Thyroid gland (tissue), 4 donors: ENCODE results near the gene DYNLT2B. TPM values are rescaled to one million over a fixed set of nuclear protein-coding genes. Genes with fewer than 3 reads are reported as not detected.

Experiments
- DNase-seq, 2 donors: peaks; one replicate each; pipeline ENCODE4 v3.0.0-alpha.2; 2019
- H3K27ac ChIP-seq, 3 donors: fragments of 200-600 bp; sonication (generic); 1 replicate in 2 of 3; 2 replicates in 1 of 3; pipeline ENCODE4 v1.5.1; 2016 to 2019; ENCODE audit warnings: mild to moderate bottlenecking in 1 of 3, moderate library complexity in 1 of 3
- H3K27me3 ChIP-seq: fragments of 200-600 bp; sonication (generic); one replicate; pipeline ENCODE4 v1.5.1; 2019
- H3K36me3 ChIP-seq, 2 donors: fragments of 200-600 bp; sonication (generic); one replicate each; pipeline ENCODE4 v1.5.1; 2016 to 2019
- H3K4me1 ChIP-seq, 2 donors: fragments of 200-600 bp; sonication (generic); one replicate each; pipeline ENCODE4 v1.5.1; 2017 to 2019
- H3K4me3 ChIP-seq, 3 donors: fragments of 200-600 bp; sonication (generic); replicated peaks in 1 of 3; 1 replicate in 2 of 3; 2 replicates in 1 of 3; pipeline ENCODE4 v1.5.1; 2016; ENCODE audit warnings: mild to moderate bottlenecking in 1 of 3
- H3K9me3 ChIP-seq: fragments of 200-600 bp; sonication (generic); one replicate; pipeline ENCODE4 v1.5.1; 2017
- POLR2A ChIP-seq, 2 donors: fragments of 450-650 bp; IDR thresholded peaks; one replicate each; pipeline ENCODE4 v1.6.1; 2017; ENCODE audit warnings: antibody characterized with exemption in 2 of 2, mild to moderate bottlenecking in 2 of 2, moderate library complexity in 1 of 2
- WGBS, 2 donors: methylation state at CpG; one replicate each; pipeline ENCODE4 v1.1.5; 2017; 5-methylcytosine and 5-hydroxymethylcytosine counted together
- intact Hi-C: fragments of 100-400 bp; cut with DNase I; formaldehyde crosslinking; loops from one replicate; pipeline ENCODE4 v1.15.1; 2023
- total RNA-seq, 4 donors: library from RNA; depleted of rRNA; stranded (reverse); fragments of >200 nt; gene quantifications; one replicate each; pipeline ENCODE4 v1.2.3, GENCODE V29; 2016
- TF ChIP-seq, protein P1 (sequence below), 6 experiments: fragments of 200-600 bp in 3 of 6; fragments of 450-650 bp in 3 of 6; sonication (generic) in 3 of 6; IDR thresholded peaks; one replicate each; pipeline ENCODE4 v1.5.1; 2016 to 2019; ENCODE audit warnings: antibody characterized with exemption in 6 of 6, mild to moderate bottlenecking in 2 of 6, inconsistent platforms in 1 of 6, moderate library complexity in 1 of 6

The DYNLT2B gene
- total RNA-seq, 4 donors from 2014 or later = 4.6 to 16.8 (median 13.2) TPM

DNA sequence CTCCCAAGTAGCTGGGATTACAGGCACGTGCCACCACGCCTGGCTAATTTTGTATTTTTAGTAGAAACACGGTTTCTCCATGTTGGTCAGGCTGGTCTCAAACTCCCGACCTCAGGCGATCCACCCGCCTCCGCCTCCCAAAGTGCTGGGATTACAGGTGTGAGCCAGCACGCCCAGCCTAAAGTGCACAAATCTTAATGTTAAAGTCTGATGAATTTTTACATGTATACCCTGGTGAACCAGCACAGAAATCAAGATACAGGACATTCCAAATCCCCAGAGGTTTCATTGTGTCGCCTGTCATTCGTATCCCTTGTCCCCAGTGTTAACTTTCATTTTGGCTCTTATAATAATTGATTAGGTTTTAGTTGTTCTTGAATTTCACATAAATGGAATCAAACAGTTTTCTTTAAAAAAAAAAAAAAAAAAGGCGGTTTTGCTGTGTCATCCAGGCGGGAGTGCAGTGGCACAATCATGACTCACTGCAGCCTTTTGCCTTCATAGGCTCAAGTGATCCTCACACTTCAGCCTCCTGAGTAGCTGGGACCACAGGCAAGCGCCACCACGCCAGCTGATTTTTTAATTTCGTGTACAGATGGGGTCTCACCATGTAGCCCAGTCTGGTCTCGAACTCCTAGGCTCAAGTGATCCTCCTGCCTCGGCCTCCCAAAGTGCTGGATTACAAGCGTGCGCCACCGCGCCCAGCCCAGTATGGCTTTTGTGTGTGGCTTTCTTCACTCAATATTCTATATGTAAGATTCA lies 21.6 kb upstream of the DYNLT2B start:
- no peak for DNase-seq
- Histone ChIP-seq H3K27ac (no peak overlapping the region), H3K4me1 (no peaks in the 10 kb centered on the region), H3K9me3 (no peaks in the 10 kb centered on the region), H3K27me3 (no peaks in the 10 kb centered on the region), H3K4me3 (no peak overlapping the region), H3K36me3 (no peaks in the 10 kb centered on the region)
- intact Hi-C loops = no loop called here
- no peak for TF ChIP-seq POLR2A (IDR thresholded peaks at IDR 0.05)
- TF ChIP-seq, protein P1, sequence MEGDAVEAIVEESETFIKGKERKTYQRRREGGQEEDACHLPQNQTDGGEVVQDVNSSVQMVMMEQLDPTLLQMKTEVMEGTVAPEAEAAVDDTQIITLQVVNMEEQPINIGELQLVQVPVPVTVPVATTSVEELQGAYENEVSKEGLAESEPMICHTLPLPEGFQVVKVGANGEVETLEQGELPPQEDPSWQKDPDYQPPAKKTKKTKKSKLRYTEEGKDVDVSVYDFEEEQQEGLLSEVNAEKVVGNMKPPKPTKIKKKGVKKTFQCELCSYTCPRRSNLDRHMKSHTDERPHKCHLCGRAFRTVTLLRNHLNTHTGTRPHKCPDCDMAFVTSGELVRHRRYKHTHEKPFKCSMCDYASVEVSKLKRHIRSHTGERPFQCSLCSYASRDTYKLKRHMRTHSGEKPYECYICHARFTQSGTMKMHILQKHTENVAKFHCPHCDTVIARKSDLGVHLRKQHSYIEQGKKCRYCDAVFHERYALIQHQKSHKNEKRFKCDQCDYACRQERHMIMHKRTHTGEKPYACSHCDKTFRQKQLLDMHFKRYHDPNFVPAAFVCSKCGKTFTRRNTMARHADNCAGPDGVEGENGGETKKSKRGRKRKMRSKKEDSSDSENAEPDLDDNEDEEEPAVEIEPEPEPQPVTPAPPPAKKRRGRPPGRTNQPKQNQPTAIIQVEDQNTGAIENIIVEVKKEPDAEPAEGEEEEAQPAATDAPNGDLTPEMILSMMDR (IDR thresholded peaks at IDR 0.05) = no peak
- 87 to 93% methylated on average over 21 of the region's 21 CpGs for WGBS, 2 donors

DNA sequence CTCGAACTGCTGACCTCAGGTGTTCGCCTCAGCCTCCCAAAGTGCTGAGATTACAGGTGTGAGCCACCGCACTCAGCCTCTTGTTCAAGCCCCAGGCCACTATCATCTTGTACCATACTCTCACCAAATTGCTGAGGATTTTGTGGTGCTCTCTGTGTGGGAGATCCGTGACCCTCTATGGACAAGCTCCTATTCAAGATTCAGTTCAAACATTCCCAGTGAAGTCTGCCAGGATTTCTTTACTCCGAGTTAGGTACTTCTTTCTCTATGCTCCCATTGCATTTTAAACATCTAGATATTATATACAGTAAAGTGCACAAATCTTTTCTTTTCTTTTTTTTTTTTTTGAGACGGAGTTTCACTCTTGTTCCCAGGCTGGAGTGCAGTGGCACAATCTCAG lies 21.0 kb upstream of the DYNLT2B start:
- no peaks in the 10 kb centered on the region for H3K4me1 ChIP-seq
- no peaks in the 10 kb centered on the region for H3K9me3 ChIP-seq
- H3K36me3 ChIP-seq = no peaks in the 10 kb centered on the region
- H3K4me3 ChIP-seq = no peak overlapping the region
- DNase-seq = no peak
- intact Hi-C loops = no loop called here
- WGBS, 2 donors = 88 to 90% methylated on average over 6 of the region's 6 CpGs
- H3K27ac ChIP-seq = no peak overlapping the region
- TF ChIP-seq POLR2A (IDR thresholded peaks at IDR 0.05) = no peak
- TF ChIP-seq, protein P1 (IDR thresholded peaks at IDR 0.05) = no peak
- no peaks in the 10 kb centered on the region for H3K27me3 ChIP-seq

DNA sequence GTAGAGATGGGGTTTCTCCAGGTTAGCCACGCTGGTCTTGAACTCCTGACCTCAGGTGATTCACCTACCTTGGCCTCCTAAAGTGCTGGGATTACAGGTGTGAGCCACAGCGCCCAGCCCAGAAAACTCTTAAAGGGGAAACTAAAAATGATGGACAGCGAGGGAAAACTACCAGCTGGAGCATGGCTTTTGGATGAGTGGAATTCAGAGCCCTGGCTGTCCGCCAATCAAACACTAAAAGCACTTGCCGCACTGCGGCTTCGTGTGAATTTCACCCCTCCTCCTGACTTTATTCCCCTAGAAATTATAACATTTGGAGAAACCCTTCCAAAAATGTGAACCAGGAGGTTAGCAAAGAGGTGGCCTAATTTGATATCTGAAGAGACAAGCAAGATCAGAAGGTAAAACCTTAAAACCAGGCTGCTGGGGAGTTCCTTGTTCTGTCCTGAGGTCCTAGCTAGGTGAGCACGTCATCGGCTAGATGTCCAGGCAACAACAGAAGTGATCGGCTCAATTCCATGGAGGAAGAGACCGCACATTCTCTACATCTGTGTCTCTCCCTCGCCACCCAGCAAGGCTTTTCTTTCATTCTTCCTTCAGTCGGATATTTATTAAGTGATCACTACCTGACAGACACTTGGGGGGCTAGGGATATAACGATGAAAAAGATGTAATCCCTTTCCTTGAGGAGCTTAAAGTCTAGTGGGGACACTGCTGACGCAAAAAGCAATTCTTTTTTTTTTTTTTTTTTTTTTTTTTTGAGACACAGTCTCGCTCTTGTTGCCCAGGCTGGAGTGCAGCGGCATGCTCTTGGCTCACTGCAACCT lies 18.5 kb upstream of the DYNLT2B start:
- TF ChIP-seq POLR2A (IDR thresholded peaks at IDR 0.05) = no peak
- TF ChIP-seq, protein P1 (IDR thresholded peaks at IDR 0.05) = no peak
- peak in 1 of 2 donors; percentile 20 for DNase-seq
- no peaks in the 10 kb centered on the region for H3K27me3 ChIP-seq
- H3K4me3 ChIP-seq = no peak overlapping the region
- H3K9me3 ChIP-seq = no peaks in the 10 kb centered on the region
- no peak overlapping the region for H3K27ac ChIP-seq
- intact Hi-C loops = no loop called here
- no peaks in the 10 kb centered on the region for H3K36me3 ChIP-seq
- no peaks in the 10 kb centered on the region for H3K4me1 ChIP-seq
- WGBS, 2 donors = 76 to 80% methylated on average over 17 of the region's 17 CpGs

GRCh38 chr3:196335503-196335948 lies 17.5 kb upstream of the DYNLT2B start:
- Histone ChIP-seq H3K36me3 (no peaks in the 10 kb centered on the region), H3K27ac (no peak overlapping the region), H3K9me3 (no peaks in the 10 kb centered on the region), H3K27me3 (no peaks in the 10 kb centered on the region), H3K4me1 (no peaks in the 10 kb centered on the region), H3K4me3 (no peak overlapping the region)
- DNase-seq = no peak
- 72 to 75% methylated on average over 12 of the region's 12 CpGs for WGBS, 2 donors
- TF ChIP-seq, protein P1 (IDR thresholded peaks at IDR 0.05) = no peak
- no peak for TF ChIP-seq POLR2A (IDR thresholded peaks at IDR 0.05)
- intact Hi-C loops = no loop called here

- H3K4me3 ChIP-seq = no peak overlapping the region
- TF ChIP-seq POLR2A (IDR thresholded peaks at IDR 0.05) = no peak
- TF ChIP-seq, protein P1 (IDR thresholded peaks at IDR 0.05) = no peak
- 60% methylated on average over 1 of the region's 1 CpG; no CpG with 5 or more reads in 1 of the 2 donors for WGBS, 2 donors
- H3K27ac ChIP-seq = no peak overlapping the region
- intact Hi-C loops = no loop called here
- no peaks in the 10 kb centered on the region for H3K36me3 ChIP-seq
- H3K4me1 ChIP-seq = no peaks in the 10 kb centered on the region
- H3K27me3 ChIP-seq = no peaks in the 10 kb centered on the region
- DNase-seq = no peak
- no peaks in the 10 kb centered on the region for H3K9me3 ChIP-seq
Measured at GRCh38 chr3:196334982-196335381, 16.9 kb upstream of the DYNLT2B start.
